Osteoblast (primary cell): Measurements from ENCODE around the gene SKIL. TPM values are rescaled to one million over a fixed set of nuclear protein-coding genes. Genes with fewer than 3 reads are reported as not detected.
A peak's percentile ranks its signal among the peaks of the same experiment; 100 is the strongest.

Experiments
- DNase-seq: peaks from one replicate; pipeline ENCODE4 v3.0.0; 2011; ENCODE audit warnings: low spot score, mixed read lengths; ENCODE audit not compliant: insufficient read length; ENCODE audit errors: missing footprints
- H2AFZ ChIP-seq: 2 replicates; pipeline ENCODE4 v1.6.0; 2011; ENCODE audit warnings: mild to moderate bottlenecking, low read length
- H3K27ac ChIP-seq: 2 replicates; pipeline ENCODE4 v1.5.1; 2011; ENCODE audit warnings: mild to moderate bottlenecking, low read depth, low read length, moderate library complexity
- H3K27me3 ChIP-seq: 2 replicates; pipeline ENCODE4 v1.6.0; 2012; ENCODE audit warnings: mild to moderate bottlenecking, control low read depth, inconsistent platforms, low read length, moderate library complexity; ENCODE audit not compliant: insufficient read depth
- H3K36me3 ChIP-seq: 2 replicates; pipeline ENCODE4 v1.5.1; 2011; ENCODE audit warnings: mild to moderate bottlenecking, low read length, control low read depth, moderate library complexity; ENCODE audit not compliant: insufficient read depth
- H3K4me1 ChIP-seq: 2 replicates; pipeline ENCODE4 v1.5.1; 2011; ENCODE audit warnings: mild to moderate bottlenecking, low read length, control low read depth, moderate library complexity; ENCODE audit not compliant: insufficient read depth
- H3K4me2 ChIP-seq: 2 replicates; pipeline ENCODE4 v1.6.0; 2011; ENCODE audit warnings: mild to moderate bottlenecking, low read length; ENCODE audit not compliant: insufficient read depth
- H3K4me3 ChIP-seq: fragments of 200-600 bp; sonication (generic); 3 replicates; pipeline ENCODE4 v1.5.1; 2012; ENCODE audit warnings: mild to moderate bottlenecking, low read length, inconsistent platforms; ENCODE audit not compliant: insufficient read depth
- H3K79me2 ChIP-seq: 2 replicates; pipeline ENCODE4 v1.6.0; 2012; ENCODE audit warnings: mild to moderate bottlenecking, low read length, control low read depth, inconsistent platforms; ENCODE audit not compliant: insufficient read depth
- H3K9me3 ChIP-seq: 2 replicates; pipeline ENCODE4 v1.5.1; 2011; ENCODE audit warnings: low read depth, low read length, control low read depth
- H4K20me1 ChIP-seq: 2 replicates; pipeline ENCODE4 v1.6.0; 2012; ENCODE audit warnings: mild to moderate bottlenecking, low read length, control low read depth; ENCODE audit not compliant: insufficient read depth
- total RNA-seq: library from RNA; depleted of rRNA; stranded (reverse); fragments of >200 nt; gene quantifications from 2 replicates; pipeline ENCODE4 v1.2.3, GENCODE V29; 2012
- TF ChIP-seq, protein P1 (sequence below): IDR thresholded peaks from 2 replicates; pipeline ENCODE4 v1.5.1; 2011; ENCODE audit warnings: mild to moderate bottlenecking, low read depth, low read length, moderate library complexity; ENCODE audit errors: extremely low read depth

SKIL gene
- total RNA-seq, 1 donor: 69.8 TPM

DNA sequence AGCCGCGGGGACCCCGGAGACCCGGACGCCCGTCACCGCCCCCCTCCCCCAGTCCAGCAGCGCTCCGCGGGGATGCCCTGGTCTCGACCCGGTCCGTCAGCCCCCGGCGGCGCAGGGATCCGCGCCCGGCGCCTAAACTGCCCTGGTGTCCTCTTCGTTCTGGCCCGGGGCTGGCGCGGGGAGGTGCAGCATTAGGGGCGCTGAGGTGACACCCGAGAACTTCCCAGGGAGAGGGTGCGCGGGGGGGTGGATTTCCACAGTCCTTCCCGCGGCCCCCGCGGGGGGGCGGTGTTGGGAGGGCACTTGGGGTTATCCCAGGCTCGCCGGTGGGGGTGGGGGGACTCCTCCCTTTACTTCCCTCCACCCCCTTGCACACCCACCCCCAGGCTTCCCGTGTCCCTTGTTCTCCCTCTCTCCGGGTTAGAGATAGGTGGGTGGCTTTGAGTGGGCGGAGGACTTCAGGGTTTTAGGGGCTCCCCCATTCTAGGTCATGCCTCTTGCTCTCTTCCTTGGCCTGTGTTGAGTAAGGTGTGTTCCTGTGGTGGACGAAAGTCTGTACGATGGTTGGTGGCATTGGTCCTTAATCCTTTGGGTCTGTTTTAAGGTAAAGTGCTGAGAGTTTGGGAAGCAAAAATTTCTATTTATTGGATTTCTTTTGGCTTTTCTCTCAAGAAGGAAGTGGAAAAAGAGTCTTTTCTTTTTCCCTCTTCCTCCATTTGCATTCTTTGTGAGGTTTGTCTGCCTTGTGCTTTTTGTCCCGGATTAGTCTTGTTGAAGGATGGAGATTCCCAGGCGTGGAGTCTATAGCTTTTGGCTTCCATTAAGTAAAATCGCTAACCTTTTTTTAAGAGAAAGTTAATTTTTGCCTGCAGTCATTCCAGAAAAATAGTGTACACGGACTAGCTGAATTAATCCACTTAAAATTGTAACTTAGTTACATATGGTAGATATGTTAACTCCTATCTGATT is 811 bp downstream of the SKIL start:
- Histone ChIP-seq H3K36me3 (peaks cover 31% of the 10 kb centered on the region), H4K20me1 (peaks cover 16% of the 10 kb centered on the region), H3K9me3 (no peaks in the 10 kb centered on the region), H3K4me1 (peaks cover 37% of the 10 kb centered on the region), H2AFZ (peak overlapping the region; percentile 57), H3K4me2 (peak overlapping the region; percentile 93), H3K4me3 (peak overlapping the region; percentile 95), H3K27ac (peak overlapping the region; percentile 92), H3K27me3 (no peaks in the 10 kb centered on the region), H3K79me2 (peaks cover 54% of the 10 kb centered on the region)
- TF ChIP-seq, protein P1, sequence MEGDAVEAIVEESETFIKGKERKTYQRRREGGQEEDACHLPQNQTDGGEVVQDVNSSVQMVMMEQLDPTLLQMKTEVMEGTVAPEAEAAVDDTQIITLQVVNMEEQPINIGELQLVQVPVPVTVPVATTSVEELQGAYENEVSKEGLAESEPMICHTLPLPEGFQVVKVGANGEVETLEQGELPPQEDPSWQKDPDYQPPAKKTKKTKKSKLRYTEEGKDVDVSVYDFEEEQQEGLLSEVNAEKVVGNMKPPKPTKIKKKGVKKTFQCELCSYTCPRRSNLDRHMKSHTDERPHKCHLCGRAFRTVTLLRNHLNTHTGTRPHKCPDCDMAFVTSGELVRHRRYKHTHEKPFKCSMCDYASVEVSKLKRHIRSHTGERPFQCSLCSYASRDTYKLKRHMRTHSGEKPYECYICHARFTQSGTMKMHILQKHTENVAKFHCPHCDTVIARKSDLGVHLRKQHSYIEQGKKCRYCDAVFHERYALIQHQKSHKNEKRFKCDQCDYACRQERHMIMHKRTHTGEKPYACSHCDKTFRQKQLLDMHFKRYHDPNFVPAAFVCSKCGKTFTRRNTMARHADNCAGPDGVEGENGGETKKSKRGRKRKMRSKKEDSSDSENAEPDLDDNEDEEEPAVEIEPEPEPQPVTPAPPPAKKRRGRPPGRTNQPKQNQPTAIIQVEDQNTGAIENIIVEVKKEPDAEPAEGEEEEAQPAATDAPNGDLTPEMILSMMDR: peak; percentile 48
- peak; percentile 79 for DNase-seq

DNA sequence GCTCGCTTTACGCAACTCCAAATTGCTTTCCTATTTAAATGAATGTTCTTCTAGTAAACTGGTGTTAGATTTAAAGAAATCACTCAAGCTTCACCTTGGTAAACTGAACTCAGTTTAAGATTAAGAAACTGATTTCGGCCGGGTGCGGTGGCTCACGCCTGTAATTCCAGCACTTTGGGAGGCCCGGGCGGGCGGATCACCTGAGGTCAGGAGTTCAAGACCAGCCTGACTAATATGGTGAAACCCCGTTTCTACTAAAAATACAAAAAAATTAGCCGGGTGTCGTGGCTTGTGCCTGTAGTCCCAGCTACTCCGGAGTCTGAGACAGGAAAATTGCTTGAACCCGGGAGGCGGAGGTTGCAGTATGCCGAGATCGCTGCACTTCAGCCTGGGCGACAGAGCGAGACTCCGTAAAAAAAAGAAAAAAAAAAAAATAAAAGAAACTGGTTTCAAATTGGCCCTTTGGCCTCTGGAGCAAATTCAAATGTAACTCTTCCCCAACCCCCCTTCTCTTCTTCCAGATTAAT is 1.7 kb downstream of the SKIL start:
- peaks cover 21% of the 10 kb centered on the region for H4K20me1 ChIP-seq
- H3K27ac ChIP-seq: peak overlapping the region; percentile 92

DNA sequence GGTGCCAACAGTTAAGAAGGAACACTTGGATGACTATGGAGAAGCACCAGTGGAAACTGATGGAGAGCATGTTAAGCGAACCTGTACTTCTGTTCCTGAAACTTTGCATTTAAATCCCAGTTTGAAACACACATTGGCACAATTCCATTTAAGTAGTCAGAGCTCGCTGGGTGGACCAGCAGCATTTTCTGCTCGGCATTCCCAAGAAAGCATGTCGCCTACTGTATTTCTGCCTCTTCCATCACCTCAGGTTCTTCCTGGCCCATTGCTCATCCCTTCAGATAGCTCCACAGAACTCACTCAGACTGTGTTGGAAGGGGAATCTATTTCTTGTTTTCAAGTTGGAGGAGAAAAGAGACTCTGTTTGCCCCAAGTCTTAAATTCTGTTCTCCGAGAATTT is 3.0 kb downstream of the SKIL start:
- peak overlapping the region; percentile 43 for H3K4me3 ChIP-seq
- no peaks in the 10 kb centered on the region for H3K27me3 ChIP-seq
- TF ChIP-seq, protein P1: no peak
- peak overlapping the region; percentile 62 for H3K4me2 ChIP-seq
- H3K79me2 ChIP-seq: peaks cover 76% of the 10 kb centered on the region
- H3K9me3 ChIP-seq: no peaks in the 10 kb centered on the region
- peaks cover 28% of the 10 kb centered on the region for H4K20me1 ChIP-seq
- peaks cover 44% of the 10 kb centered on the region for H3K4me1 ChIP-seq
- no peak overlapping the region for H2AFZ ChIP-seq
- H3K36me3 ChIP-seq: peaks cover 46% of the 10 kb centered on the region
- H3K27ac ChIP-seq: peak overlapping the region; percentile 6
- no peak for DNase-seq

More for the DNA sequence above, 1.7 kb downstream of the SKIL start:
- H3K79me2 ChIP-seq: peaks cover 63% of the 10 kb centered on the region
- TF ChIP-seq, protein P1: no peak
- no peaks in the 10 kb centered on the region for H3K27me3 ChIP-seq
- no peaks in the 10 kb centered on the region for H3K9me3 ChIP-seq
- peak overlapping the region; percentile 95 for H3K4me3 ChIP-seq
- H3K4me1 ChIP-seq: peaks cover 37% of the 10 kb centered on the region
- peak overlapping the region; percentile 15 for H2AFZ ChIP-seq
- peaks cover 38% of the 10 kb centered on the region for H3K36me3 ChIP-seq
- no peak for DNase-seq
- peak overlapping the region; percentile 93 for H3K4me2 ChIP-seq

DNA sequence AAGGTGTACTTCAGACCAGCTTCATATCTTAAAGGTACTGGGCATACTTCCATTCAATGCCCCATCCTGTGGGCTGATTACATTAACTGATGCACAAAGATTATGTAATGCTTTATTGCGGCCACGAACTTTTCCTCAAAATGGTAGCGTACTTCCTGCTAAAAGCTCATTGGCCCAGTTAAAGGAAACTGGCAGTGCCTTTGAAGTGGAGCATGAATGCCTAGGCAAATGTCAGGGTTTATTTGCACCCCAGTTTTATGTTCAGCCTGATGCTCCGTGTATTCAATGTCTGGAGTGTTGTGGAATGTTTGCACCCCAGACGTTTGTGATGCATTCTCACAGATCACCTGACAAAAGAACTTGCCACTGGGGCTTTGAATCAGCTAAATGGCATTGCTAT is 3.4 kb downstream of the SKIL start:
- Histone ChIP-seq H3K36me3 (peaks cover 46% of the 10 kb centered on the region), H3K27ac (peak overlapping the region; percentile 6), H3K4me2 (peak overlapping the region; percentile 62), H4K20me1 (peaks cover 31% of the 10 kb centered on the region), H3K4me1 (peaks cover 40% of the 10 kb centered on the region), H3K9me3 (no peaks in the 10 kb centered on the region), H3K27me3 (no peaks in the 10 kb centered on the region), H3K79me2 (peaks cover 80% of the 10 kb centered on the region), H3K4me3 (peak overlapping the region; percentile 43), H2AFZ (no peak overlapping the region)
- TF ChIP-seq, protein P1: no peak
- no peak for DNase-seq
